EH (cell line): ENCODE data around the gene CORO7.
A peak's percentile ranks its signal among the peaks of the same experiment; 100 is the strongest.

Experiments used
- DNase-seq: peaks from one replicate; pipeline ENCODE4 v3.0.0-alpha.2; 2015; ENCODE audit warnings: low read depth

CORO7 gene

DNA sequence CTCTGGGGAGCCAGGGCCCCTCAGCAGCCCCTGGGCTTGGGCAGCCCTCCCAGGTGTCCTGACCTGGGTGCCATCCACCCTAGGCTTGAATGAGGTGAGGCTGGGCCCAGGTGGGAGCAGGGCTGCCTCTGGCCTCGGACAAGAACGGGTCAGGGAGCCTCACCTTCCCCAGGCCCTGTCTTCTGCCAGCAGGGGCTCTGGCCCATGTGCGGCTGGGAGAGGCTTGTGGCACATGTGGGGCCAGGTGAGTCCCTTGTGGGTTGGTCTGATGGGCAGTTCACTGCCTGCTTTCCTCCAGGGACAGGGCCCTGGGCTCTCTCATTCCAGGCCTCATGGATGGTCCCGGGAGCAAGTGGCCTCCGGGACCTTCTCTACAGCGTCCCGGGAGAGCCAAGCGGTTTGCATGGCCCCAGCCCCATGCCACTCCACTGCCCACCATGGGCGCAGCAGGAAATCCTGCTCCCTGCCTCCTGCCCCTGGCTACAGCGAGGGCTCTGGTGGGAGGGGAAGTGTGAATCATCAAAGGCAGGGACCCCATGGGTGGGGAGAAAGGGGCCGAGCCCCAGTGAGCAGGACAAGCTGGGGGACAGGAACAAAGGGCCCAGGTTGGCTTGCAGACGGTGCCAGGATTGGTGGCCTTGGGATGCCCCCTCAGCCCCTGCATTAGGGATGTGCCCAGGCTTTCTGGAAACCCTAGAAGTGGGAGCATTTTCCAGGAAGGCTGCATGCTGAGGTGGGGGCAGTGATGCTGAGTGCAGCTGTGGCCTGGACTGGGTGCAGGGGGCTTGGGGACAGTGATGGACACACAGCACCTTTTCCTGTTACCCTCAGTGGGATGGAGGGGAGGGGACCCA lies 32.6 kb downstream of the CORO7 start:
- peak; percentile 25 for DNase-seq

DNA sequence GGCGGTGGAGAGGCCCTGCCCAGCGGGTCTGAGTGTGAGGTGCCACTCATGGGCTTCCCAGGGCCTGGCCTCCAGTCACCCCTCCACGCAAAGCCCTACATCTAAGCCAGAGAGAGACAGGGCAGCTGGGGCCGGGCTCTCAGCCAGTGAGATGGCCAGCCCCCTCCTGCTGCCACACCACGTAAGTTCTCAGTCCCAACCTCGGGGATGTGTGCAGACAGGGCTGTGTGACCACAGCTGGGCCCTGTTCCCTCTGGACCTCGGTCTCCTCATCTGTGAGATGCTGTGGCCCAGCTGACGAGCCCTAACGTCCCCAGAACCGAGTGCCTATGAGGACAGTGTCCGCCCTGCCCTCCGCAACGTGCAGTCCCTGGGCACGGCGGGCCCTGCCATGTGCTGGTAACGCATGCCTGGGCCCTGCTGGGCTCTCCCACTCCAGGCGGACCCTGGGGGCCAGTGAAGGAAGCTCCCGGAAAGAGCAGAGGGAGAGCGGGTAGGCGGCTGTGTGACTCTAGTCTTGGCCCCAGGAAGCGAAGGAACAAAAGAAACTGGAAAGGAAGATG lies 33.5 kb downstream of the CORO7 start:
- DNase-seq: no peak

DNA sequence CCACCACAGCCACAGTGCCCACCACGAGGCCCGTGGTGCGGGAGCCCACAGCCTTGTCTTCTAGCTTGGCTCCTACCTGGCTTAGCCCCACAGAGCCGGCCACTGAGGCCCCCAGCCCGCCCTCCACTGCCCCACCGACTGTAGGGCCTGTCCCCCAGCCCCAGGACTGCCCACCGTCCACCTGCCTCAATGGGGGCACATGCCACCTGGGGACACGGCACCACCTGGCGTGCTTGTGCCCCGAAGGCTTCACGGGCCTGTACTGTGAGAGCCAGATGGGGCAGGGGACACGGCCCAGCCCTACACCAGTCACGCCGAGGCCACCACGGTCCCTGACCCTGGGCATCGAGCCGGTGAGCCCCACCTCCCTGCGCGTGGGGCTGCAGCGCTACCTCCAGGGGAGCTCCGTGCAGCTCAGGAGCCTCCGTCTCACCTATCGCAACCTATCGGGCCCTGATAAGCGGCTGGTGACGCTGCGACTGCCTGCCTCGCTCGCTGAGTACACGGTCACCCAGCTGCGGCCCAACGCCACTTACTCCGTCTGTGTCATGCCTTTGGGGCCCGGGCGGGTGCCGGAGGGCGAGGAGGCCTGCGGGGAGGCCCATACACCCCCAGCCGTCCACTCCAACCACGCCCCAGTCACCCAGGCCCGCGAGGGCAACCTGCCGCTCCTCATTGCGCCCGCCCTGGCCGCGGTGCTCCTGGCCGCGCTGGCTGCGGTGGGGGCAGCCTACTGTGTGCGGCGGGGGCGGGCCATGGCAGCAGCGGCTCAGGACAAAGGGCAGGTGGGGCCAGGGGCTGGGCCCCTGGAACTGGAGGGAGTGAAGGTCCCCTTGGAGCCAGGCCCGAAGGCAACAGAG lies 34.2 kb downstream of the CORO7 start:
- DNase-seq: no peak

DNA sequence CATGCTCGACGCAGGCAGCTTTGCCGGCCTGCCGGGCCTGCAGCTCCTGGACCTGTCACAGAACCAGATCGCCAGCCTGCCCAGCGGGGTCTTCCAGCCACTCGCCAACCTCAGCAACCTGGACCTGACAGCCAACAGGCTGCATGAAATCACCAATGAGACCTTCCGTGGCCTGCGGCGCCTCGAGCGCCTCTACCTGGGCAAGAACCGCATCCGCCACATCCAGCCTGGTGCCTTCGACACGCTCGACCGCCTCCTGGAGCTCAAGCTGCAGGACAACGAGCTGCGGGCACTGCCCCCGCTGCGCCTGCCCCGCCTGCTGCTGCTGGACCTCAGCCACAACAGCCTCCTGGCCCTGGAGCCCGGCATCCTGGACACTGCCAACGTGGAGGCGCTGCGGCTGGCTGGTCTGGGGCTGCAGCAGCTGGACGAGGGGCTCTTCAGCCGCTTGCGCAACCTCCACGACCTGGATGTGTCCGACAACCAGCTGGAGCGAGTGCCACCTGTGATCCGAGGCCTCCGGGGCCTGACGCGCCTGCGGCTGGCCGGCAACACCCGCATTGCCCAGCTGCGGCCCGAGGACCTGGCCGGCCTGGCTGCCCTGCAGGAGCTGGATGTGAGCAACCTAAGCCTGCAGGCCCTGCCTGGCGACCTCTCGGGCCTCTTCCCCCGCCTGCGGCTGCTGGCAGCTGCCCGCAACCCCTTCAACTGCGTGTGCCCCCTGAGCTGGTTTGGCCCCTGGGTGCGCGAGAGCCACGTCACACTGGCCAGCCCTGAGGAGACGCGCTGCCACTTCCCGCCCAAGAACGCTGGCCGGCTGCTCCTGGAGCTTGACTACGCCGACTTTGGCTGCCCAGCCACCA lies 35.1 kb downstream of the CORO7 start:
- no peak for DNase-seq

DNA sequence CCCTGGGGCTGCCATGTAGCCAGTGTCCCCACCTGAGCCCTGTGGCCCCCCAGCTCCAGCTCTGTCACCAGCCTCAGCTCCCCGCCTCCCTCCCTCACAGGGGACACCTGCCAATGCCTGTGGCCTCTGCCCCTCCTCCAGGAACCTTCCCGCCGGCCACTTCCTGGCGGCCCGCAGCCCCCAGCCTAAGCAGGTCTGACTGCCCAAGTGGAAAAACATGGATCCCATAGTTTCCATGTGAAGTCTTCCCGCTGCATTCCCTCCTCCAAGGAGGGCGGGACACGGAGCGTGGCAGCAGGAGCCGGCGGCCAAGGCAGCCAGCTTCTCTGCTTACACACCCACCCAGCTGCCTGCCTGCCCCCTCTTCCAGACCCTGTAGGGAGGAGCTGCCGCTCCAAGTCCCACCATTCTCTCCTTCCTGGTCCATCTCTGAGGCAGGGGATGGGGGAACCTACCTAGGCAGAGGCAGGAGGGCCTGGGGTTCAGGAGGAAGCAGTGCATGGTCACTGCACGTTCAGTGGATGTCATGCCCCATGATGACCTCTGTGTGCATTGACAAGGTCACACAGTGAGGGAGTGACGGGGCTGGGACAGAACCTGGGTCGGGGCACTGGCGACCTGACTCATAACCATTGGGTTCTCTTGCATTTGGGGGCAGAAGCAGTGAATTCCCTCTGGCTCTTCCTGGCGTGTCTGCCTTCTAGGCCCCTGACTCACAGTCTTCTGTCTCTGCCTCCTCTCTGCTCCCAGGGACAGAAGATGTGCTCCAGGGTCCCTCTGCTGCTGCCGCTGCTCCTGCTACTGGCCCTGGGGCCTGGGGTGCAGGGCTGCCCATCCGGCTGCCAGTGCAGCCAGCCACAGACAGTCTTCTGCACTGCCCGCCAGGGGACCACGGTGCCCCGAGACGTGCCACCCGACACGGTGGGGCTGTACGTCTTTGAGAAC lies 36.0 kb downstream of the CORO7 start:
- DNase-seq: peak; percentile 50

DNA sequence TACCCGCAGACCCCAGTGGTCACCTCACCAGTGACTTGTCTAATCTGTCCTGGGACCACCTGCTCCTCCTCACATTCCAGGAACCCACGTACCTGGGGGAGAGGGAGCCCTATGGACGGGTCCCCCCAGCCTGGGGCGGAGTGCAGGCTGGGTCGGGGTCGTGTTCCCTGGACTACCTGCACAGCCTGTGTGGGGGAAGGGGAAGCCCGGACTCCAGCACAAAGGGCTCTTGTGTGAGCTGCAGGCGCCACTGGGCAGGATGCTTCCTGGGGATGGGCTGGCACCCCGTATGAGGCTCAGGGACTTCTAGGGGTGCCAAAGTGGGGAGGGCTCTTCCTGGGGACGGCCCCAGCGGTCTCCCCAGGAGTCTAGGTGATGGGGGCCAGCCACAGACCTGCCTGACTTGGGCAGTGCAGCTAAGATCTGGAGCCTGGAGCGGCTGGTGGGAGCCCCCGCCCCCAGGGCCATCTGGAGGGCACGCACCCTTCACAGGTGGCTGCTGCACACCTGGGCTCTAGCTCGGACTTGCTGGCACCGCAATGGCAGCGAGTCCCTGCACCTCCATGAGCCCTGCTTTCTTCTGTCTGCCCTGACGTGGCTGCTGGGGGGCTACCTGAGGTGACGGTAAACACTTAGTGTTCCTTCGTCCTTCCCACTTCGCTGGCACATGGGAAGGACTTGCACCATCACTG lies 37.3 kb downstream of the CORO7 start:
- no peak for DNase-seq

DNA sequence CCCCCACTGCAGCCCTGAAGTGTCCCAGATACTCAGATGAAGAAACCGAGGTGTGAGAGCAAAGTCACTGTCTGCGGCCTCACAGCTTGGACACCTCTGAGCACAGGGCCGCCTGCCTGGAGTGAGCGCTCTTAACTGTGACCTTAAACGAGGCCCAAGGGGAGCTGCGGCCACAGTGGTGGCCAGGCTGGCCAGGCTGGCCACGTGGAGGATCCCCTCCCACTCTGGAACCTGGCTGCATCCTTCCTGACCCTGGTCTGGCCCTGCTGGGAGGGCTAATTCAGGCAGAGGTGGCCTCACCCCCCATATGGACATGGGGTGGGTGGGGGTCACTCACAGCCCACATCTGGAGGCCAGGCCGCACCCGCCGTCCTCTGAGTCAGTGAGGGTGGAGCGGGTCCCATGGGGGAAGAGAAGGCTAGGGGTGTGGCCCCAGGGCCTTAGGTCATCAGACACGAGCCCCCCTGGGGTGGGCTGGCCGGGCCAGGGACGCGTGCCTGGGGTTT lies 38.2 kb downstream of the CORO7 start:
- peak; percentile 37 for DNase-seq

DNA sequence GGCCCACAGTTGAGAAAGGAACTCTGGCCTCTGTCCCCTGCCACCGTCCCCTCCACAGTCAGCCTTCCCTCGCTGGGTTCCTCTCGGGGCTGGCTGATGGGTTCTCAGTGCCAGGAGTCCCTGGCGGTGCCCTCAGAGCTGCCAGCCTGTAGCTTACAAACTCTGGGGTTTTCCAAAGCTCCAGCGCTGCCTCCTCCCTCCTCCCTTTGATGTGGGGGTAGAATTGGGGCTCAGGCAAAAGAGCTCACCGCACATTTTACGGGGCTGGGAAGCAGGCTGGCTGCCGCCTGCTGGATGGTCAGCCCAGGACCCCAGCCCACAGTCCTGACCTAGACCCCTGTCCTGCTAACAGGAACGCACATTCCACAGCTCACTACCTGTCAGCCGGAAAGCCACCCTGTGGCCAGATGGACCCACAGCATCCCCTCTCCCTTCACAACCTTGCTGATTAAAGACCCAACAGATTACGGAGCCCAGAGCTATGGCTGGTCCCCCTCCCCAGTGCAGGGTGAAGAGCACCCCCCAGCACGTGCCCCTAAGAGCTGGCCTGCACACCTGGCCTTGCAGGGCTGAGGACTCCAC lies 38.7 kb downstream of the CORO7 start:
- no peak for DNase-seq

DNA sequence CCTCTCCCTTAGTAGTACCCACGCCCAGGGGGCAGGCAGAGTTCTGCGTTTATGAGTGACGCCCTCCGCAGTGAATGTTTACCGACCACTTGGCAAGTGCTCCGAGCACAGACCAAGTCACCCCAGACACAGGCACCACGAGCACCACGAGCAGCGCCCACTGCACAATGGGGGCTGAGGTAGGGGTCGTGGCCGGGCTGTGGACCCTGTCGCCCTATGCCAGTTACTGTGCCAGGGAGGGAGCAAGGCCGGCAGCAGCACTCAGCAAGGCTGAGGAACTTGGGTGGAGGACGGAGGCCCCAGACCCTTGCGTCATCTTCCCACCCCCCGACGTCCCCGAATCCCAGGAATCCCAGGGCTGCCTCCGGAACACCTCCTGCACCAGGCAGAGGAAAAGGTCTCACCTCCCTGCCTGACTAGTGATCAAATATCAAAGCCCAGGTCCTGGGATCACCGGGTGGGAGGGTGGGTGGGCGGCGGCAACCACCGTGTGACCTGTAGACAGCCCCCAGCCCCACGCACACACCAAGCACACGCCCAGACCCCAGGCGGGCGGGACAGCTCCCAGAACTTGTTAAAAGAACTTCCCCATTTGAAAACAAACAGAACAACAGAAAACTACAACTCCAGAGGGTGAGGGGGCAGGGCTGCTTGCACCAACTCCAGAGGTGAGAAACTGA lies 39.4 kb downstream of the CORO7 start:
- peak; percentile 49 for DNase-seq

DNA sequence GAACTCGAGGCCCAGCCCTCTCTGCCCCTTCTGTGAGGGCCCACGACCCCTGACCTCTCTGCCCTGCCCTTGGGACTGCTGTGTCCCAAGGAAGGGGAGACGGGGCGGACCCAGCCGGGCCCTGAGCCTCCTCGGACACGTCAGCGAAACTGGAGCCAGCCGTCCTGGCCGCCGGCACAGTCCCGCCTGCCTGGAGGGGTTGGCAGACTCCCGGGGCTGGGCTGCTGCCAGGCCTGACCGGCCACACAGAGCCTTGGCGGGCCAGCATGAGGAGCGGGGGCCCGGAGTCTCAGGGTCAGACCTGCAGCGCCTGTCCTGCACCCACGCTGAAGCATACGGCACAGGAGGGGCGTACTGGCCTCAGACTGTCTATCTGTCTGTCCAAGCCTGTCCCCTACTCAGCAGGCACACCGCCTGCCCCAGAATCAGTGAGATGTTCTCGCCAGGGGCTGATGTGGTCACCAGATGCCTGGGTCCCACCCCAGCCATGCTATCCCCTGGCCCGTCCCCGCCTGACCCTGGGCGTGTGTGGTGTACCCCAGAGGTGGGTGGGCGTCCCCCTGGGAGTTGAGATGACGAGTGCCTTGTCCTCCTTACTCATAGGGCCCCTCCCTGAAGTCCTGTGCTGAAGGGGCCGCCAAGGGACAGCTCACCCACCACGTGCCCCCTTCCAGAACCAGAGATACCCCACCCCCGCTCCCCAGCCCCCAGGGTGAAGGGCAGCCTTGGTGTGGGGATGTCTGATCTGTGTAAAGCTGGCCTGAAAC lies 40.1 kb downstream of the CORO7 start:
- DNase-seq: peak; percentile 92

DNA sequence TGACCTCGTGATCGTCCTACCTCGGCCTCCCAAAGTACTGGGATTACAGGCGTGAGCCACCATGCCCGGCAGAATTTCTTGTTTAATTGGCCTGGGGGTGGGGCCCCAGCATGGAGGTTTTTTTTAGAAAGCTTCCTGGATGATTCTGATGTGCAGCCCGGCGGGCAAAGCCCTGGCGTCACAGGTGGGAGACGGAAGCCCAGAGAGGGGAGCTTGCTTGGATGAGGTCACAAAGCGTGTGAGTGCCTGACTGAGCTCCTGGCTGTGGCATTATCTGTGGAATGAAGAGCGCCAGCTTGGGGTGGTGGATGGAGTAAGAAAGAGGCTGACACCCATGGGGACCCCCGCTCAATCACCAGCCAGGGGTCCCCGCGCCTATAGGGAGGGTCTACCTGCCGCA lies 40.7 kb downstream of the CORO7 start:
- DNase-seq: peak; percentile 61

DNA sequence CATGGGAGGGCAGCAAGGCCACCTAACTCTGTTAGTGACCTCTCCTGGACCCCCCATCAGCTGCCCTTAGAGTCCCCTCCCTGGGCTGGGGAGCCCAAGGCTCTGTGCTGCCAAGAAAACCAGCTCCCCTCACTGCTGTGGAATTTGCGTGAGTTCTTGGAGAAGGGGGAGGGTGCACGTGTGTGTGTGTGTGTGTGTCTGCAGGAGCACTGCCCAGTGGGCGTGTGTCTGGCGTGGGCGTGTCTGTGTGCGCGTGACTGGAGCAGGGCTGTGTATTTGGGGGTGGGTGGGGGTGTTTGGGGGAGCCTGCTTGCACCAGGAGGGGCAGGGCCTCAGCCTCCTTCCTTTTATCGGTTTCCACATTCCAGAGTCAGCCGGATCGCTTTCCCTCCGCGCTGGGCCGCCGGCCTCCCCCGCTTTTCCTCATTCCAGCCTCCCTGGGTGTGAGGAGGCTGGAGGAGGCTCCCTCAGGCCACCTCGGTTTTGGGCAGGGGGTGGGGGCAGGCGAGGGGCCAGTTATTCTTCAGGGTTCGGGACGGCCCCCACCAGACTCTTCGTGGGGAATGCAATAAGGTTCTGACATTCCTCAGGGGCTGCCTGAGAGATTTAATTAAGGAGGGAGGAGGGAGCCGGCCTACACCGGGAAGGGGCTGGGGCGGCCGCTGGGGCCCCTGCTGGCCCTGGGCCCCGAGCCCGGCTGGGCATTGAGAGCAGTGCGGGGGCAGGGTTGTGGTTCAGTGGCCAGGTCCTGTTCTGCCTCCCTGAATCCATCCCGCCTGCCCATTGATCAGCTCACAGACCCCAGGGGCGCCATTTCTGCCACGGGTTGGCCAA lies 42.3 kb downstream of the CORO7 start:
- peak; percentile 97 for DNase-seq

DNA sequence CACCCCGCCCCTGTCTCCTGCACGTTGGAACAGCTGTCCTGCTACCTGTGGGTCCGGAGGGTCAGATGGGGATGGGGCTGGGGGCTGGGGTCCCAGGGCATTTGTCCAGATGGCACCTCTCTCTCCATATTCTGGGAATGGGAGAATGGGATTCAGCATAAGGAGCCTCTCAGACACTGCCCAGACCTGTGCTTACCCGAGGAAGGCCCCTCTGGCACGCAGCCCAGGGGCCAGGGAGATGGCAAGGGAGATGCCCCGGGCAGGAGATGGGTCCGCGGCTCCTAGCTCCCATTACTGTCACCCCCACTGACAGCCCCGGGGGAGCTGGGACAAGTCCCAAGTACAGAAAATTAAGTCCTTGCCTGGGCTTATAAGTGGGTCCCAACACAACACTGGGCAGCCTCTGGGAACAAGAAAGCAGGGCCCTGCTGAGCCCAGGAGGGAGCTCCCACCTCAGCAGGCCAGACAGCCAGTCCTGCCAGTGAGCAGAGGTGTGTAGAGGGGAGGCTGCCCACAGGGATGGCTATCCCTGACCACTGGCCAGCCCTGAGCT lies 43.0 kb downstream of the CORO7 start:
- DNase-seq: no peak

DNA sequence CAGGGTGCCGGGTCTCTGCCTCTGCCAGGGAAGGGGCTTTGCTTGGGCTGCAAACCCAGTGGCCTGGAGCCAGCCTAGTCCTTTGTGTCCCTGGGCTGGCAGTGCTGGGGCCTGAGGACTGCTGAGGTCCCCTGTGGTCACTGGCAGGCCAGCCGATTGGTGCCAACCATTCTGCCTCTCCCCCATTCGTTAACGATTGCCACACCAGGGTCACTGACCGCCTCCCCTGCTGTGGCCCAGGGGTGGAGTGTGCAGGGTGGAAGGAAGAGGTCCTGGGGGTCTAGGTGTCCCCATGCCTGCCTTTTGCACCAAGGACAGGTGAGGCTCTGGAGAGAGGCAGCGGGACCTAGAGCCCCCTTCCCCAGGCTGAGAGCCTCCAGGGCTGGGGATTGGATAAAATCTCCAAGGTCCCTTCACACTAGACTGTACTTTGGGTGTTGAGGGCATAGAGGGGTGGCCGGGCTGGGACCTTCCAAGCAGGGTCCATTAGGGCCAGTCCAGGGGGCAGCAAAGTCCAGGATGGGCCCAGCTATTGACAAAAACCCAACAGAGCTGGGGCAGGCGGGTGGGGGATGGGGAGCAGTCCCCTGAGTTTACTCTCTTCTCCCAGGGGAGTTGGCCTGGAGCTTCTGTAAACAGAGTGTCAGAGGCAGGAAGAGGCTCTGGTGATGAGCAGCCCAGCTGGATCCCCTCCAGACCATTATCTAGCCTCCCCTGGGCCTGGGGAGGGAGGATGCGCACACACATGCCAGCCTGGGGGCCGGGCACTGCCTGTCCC lies 43.6 kb downstream of the CORO7 start:
- DNase-seq: peak; percentile 95

DNA sequence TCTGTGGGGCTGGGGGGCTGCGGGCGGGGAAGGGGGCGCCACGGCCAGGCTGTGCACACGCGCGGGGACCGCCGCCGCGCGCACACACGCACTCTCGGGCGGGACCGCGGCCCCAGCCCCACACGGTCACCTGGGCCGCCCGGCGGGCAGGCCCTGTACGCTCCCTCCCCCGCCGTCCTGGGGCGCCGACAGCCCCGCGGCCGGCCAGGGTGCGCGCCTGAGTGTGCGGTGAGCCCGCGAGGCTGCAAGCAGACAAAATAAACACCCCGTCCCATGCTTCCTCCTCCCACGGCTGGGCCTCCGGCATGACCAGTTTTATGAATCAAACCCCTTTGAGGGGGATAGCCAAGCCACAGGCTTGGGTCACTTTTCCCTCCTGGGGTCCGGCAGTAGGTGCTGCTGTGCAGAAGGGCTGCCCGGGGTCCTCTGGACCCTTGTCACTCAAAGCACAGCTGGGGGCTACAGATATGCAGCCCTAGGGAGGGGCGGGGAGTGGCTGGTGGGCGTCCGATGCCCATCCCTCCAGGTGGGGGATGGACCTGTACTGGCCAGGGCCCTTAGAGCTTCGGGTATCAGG lies 44.3 kb downstream of the CORO7 start:
- peak; percentile 53 for DNase-seq
